ENCODE measurements around the gene DTNBP1.

DNA sequence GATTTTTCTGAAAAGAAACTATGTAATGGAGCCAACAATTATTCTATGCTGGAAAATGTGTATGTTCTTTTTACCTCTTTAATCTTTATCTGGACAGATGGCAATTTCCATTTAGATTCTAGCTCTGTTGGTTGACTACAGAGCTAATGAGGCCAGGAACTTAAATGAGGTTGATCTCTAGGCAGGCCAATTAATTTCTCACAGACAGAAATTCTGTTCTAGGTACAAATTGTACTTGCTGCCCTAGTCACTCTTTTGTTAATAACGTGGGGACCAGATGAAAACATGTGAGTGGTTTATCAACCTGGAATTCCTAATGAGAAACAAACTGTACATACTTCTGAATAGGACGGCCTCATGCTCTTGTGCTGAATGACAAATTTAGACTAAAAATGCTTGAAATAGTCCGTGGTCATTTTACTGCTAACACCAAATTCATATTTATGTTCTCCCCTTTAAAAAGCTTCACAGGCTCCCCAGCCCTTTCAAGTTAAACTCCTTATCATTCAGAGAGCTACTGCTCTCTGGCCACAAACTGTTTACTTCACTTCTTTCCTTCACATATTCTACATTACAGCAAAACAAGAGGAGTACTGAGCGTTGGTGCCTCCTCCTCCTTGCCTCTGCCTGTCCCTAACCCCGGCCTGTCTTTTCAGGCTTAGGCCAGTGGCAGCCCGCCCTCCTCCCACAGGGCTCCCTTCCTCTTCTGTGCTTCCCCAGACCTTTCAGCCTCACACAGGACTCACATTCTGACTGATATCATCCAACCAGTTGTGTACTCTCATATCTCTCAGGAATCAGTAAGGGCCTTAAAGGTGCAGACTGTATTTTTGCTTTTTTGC, 41.4 kb downstream of the DTNBP1 start:
- TF ChIP-seq, protein P1, sequence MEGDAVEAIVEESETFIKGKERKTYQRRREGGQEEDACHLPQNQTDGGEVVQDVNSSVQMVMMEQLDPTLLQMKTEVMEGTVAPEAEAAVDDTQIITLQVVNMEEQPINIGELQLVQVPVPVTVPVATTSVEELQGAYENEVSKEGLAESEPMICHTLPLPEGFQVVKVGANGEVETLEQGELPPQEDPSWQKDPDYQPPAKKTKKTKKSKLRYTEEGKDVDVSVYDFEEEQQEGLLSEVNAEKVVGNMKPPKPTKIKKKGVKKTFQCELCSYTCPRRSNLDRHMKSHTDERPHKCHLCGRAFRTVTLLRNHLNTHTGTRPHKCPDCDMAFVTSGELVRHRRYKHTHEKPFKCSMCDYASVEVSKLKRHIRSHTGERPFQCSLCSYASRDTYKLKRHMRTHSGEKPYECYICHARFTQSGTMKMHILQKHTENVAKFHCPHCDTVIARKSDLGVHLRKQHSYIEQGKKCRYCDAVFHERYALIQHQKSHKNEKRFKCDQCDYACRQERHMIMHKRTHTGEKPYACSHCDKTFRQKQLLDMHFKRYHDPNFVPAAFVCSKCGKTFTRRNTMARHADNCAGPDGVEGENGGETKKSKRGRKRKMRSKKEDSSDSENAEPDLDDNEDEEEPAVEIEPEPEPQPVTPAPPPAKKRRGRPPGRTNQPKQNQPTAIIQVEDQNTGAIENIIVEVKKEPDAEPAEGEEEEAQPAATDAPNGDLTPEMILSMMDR (IDR thresholded peaks at IDR 0.05) = no peak
- TF ChIP-seq POLR2AphosphoS5 (IDR thresholded peaks at IDR 0.05; ENCODE audit: insufficient read depth in 1 of 2, low read depth in 1 of 2) = no peak
- no peak for TF ChIP-seq POLR2A (IDR thresholded peaks at IDR 0.05)

Data from vagina (tissue), 2 donors.